Measurements from ENCODE around the gene SLC28A1.
"Not testable (repeated sequence)": the region's sequence is repeated elsewhere in the genome, so short reads cannot be mapped to it uniquely, and the experiment has no call there.

Gene SLC28A1

DNA sequence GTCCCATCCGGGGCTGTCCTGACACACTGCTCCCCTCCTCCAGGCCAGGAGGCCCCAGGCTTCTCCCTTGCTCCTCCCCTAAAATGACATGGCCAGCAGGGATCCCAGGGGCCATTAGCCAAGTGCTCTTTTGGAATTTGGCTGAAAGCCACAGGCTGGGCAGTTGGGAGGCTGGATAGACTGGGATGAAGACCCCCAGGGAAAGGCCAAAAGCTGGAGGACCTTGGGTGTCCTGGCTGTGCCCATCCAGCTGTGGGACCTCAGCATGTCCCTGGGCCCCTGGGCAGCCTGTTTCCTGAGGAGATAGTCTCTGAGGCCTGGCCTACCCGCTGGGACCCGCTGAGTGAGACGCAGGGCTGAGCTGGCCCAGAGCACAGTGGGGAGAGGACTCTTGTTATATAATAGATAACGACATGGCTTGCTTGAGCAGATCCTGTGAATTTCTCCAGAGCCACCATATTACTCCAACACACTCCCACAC lies 91.4 kb downstream of the SLC28A1 start:
- no peak for DNase-seq

DNA sequence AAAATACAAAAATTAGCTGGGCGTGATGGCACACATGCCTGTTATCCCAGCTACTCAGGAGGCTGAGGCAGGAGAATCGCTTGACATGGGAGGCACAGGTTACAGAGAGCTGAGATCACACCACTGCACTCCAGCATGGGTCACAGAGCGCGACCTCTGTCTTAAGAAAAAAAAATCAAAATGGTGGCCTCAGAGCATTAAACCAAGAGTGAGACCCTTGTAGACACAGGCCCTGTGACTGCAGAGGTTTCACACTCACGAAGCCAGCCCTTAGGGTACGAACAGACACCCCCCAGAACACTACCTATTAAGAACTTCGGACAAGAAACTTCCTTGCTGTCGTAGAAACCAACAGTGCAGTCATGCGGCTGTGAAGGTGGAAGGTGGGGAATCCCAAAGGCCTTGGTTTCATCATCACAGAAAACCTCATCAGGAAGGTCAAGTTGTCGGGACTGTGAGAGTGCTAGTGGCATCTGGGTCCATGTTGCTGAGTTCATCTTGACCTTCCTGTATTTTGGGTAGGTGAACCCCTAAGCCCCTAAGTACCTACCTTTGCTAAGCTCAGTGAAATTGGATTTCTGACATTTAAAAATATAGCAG lies 92.4 kb downstream of the SLC28A1 start:
- no peak for DNase-seq

DNA sequence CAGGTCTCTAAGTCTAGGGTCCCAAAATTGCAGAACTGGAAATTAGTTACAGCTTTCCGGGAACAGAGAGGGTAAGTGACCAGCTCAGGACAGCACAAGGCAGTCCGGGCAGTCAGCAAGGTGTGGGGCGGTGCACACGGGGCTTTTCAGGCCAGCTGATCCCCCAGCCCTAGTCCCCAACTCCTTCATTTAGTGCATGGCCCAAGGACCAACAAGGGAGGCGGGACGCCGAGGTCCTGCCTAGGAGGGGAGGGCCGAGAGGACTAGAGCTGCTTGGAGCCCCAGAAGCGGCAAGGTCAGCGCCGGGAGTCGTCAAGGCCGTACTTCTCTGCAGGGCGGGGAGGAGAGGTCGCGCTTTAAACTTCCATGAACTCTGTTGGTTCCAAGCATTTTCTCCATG lies 95.2 kb downstream of the SLC28A1 start:
- no peak for DNase-seq

DNA sequence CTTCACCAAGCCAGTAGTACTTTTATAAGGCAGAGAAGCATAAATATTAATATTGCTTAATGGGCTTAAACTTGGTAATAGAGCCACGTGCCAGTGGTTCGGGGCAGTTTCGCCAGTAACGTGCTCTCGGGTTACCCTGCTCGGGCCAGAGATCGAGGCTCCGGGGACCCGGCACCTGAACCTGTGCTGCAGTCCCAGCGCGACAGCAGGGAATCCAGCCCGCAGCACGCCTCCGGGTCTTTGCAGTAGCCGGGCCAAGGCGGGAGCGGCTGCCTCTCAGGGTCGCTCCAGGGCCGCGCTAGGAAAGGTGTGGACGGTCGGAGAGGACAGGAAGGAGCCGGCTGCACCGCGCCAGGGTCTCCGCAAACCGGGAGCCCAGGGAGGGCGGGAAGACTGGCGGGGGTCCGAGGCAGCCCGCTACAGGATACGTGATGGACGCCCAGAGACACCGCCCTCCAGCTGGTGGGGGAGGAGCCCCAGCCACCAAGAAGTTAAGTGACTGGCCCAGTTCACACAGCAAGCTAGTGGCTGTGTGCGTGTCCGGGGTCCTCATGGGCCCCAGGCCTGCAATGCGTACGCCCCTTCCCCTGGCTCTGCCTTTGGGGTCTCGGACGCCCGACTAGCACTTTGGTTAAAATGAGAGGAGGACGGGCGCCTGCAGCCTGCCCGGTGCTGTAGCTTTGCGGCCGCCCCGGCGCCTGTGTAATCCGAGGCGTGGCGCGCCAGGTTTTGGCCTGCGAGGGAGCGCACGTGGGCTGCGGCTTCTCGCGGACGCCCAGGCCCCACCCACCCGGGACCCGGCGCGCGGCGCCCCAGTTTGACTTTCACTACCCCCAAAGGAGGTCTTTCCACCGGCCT lies 96.0 kb downstream of the SLC28A1 start:
- DNase-seq: peak; percentile 85 to 95

DNA sequence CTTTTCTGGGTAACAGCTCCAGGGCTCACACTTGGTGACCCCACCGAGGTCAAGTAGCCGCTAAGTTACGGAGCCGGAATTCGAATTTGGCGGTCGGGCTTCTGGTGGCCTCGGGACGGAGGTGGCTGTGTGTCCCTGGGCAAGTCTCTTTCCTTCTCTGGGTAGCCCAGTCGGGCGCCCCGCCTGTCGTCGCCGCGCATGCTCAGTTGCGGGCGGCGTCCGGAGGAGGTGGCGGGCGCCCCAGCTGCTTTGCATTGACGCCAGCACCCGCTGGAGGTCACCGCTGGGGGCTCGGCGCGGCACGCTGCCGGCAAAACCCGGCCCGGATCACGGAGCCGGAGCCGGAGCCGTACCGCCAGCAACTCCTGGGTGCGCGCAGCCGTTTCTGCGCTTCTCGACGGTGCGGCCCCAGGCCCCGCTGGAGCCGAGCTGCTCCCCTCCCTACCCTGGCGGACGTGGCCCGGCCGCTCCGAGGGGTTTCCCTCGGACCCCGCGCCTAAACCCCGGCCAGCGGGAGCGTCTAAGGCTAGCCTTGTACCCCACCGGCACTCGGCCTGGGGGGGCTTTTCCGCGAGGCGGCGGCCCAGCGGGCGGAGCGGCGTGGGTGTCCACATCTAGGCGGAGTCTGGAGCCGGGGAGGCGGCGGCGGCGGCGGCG lies 96.7 kb downstream of the SLC28A1 start:
- peak; percentile 90 to 97 for DNase-seq

DNA sequence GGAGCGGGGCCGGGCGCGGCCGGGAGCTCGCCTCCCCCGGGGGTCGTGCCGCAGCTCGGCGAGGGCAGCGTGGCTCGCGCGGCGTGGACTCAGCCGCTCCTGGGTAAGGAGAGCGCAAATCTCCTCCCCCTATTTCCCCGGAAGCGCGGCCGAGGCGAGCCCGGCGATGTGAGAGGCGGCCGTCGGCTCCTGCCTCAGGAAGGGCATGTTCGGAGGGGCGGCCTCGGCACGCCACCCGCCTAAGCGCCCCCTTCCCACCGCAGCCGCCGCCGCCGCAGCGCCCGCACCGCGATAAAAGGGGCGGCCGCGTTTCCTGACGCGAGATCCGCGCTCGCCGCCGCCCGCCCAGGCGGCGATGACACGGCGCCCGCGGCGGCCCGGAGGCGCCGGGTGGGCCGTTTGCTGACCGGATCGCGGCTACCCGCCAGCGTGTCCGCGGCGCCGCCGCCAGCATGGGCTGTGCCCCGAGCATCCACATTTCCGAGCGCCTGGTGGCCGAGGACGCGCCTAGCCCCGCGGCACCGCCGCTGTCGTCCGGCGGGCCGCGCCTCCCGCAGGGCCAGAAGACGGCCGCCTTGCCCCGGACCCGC lies 97.3 kb downstream of the SLC28A1 start, which contains the start of gene PDE8A:
TSS of gene PDE8A (plus strand) at position 146 of the 590 bp plus-strand sequence. CDS start at position 453, 307 bp downstream.
- peak in 1 of 2 experiments; percentile 81 for DNase-seq

DNA sequence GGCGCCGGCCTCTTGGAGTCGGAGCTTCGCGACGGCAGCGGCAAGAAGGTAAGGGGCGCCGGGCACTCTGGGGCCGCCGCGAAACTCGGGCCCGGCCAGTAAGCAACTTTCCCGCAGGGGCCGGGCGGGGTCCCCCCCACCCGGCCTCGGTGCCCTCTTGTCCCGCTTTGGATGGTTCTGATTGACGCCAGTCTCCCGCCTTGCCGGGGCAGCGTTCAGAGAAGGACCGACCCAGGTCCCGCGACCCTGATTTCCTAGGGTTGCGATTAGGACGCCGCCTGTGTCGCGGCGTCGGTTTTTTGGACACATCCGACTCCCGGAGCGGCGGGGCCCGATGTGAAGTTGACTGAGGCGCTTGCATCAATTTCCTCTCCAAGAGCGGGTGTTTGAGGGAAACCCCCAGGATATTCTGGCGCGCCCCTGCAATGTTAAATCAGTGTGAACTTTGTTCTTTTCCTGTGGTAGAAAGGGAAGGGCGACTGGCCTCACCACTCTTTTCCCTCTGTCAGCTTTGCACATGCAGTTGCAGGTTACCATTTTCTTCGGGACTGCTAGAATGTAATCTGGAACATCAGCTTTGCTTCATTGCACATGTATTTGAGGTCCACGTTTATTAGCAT lies 97.9 kb downstream of the SLC28A1 start:
- DNase-seq: peak; percentile 23 to 74

DNA sequence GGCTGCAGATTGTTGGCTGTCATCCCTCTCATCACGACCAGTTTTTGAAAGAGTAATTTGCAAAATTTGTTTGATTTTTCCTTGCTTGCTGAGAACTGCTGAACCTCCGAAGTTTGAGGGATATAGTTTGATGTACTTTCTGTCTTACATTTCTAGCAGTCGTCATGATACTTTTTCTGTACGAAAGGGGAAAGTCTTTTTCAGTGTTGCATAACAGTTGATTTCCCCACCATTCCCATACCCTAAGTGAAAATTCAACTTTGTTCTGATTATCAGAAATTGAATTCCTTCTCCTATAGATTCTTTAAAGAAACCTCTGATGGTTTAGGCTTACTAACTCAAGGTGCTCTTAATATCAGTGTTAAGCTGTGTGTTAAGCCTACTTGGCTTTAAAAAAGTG lies 98.8 kb downstream of the SLC28A1 start:
- no peak for DNase-seq

DNA sequence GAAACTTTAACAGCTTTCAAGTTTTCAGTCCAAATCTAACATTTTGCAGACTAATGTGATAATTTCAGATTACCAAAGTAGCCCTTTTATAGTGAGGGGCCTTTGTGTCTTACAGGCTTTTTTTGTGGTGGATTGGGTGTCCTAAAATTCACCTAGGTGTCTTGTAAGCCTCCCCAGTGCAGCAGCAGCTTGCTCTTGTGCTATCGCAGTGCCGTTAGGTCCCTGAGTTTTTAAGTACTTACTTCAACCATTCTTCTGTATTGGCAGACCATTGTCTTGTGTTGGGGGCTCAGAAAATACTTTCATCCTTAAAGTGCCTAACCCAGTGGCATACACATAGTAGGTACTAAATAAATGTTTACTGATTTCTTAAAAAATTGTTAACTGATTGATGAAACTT lies 99.2 kb downstream of the SLC28A1 start:
- no peak for DNase-seq

DNA sequence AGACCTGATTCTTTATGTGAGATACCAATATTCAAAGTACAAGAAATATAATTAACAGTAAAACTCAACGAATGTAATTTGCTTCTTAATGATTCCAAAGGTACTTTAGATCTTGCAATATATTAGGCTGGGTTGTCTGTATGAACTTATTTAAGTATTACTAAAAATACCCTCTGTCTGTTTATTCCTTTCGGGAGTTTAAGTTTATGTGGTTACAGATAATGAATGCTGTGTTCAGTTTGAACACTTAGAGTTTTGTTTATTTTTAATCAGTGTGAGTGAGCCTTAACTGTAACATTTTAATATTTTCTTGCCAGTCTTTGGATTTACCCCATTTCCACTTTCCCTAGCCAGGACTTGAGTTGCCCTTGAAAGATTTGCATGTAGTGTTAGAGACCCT lies 100.7 kb downstream of the SLC28A1 start:
- DNase-seq: no peak

DNA sequence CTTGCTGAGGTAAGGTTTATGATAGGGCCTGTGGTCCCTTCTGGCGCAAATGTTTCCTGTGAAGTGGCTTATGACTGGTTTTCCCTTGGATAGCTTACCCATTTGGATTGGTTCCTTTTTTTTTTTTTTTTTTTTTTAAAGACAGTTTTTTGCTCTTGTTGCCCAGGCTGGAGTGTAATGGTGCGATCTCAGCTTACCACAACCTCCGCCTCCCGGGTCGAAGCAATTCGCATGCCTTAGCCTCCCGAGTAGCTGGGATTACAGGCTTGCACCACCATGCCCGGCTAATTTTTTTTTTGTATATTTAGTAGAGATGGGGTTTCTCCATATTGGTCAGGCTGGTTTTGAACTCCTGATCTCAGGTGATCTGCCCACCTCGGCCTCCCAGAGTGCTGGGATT lies 102.9 kb downstream of the SLC28A1 start:
- DNase-seq: not testable (repeated sequence)

DNA sequence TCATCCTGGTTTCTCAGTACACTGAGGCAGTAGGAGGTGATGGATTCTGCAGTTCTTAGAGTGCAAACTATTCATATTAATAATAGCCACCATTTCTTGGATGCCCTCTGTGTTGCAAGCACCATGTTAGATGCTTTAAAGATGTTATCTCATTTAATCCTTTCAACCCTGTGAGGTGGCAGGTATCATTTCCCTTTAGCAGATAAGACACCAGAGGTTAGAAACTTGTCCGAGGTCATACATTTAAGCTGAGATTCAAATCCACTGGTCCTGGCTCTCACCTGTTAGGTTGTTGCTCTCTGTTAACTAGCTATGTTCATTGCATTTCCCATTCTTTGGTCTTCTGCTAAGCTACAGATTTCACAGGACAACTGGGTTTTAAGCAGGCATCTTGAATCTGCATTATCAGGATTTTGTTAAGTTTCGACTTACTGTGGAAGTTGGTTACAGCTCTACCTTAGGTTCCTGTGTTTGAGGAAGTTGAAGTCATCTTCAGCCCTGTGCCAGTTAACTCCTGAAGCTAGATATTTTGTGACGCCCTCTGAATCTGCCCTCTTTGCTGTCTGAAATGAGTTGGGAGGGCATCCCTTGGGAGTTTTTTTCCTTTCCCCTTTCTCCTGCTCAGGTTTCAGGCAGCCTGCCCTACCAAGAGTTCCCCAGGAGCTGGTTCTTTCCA lies 103.6 kb downstream of the SLC28A1 start:
- no peak for DNase-seq

DNA sequence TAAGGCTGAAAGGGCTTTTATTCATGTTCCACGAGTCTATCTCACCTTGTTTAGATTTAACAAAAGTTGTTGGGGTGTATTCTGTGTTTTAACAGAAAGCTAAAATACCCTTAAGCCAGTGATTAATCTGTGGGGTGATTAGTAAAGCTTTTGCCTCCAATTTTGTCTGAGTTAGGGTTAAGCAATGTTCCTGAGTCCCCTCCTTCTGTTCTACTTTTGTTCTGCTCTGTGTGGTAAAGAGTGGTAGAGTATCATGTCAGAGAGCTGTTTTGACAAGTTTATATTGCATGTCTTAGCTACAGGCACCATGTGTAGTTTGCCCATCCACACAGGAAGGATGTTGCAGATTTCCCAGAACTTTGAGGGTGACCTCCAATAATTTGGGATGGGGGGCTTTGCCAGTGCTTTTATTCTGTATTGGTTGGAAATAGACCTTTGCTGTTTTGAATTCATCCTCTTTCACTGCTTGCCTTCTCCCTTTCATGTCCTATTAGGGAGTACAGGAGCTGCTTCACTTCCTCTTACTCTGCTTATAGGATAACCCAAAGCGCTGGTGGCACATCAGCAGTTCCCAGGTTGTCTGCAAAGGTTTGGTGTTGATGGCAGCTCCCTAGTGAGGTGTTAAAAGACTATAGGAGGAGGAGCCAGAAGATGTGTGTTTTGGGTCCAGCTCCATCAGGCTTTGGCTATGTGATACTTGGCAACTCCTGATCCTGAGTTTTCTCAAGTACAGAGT lies 104.6 kb downstream of the SLC28A1 start:
- no peak for DNase-seq

DNA sequence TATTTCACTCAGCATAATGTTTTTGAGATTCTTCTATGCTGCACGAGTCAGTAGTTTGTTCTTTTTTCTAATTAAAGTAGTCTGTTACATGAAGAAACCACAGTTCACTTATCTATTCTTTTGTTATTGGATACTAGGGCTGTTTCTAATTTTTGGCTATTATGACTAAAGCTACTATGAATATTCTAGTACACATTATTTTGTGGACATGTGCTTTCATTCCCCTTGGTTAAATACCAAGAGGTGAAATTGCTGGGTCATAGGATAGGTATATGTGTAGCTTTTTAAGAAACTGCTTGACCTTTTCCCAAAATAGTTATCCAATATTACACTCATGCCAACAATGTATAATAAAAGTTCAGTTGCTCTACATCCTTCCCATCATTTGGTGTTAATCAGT lies 106.0 kb downstream of the SLC28A1 start:
- no peak for DNase-seq

DNA sequence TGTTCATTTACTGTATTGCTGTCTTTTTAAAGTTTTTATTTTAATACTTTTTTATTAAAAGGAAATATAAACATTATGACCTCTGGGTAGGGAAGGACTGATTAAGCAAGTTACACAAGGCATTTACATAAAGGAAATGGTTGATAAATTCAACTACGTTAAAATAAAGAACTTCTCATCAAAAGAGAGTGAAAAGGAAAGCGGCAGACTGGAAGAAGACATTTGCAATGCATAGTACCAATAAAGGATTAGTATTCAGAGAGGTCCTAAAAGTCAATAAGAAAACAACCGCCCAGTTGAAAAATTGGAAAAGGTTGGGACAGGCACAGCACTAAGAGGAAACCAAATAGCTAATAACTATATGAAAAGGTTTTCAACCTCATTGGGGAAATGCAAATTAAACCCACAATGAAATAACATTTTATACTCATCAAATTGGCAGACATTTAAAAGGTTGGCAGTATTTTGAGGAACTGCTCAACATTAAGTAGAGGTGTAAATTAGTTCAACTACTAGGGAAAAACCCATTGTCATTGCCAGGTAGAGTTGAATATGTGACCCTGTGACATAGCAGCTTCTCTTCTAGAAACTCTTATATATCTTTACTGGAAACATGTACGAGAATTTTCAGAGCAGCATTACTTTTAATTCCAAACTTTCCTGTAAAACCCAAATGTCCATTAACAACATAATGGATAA lies 106.7 kb downstream of the SLC28A1 start:
- DNase-seq: no peak

DNA sequence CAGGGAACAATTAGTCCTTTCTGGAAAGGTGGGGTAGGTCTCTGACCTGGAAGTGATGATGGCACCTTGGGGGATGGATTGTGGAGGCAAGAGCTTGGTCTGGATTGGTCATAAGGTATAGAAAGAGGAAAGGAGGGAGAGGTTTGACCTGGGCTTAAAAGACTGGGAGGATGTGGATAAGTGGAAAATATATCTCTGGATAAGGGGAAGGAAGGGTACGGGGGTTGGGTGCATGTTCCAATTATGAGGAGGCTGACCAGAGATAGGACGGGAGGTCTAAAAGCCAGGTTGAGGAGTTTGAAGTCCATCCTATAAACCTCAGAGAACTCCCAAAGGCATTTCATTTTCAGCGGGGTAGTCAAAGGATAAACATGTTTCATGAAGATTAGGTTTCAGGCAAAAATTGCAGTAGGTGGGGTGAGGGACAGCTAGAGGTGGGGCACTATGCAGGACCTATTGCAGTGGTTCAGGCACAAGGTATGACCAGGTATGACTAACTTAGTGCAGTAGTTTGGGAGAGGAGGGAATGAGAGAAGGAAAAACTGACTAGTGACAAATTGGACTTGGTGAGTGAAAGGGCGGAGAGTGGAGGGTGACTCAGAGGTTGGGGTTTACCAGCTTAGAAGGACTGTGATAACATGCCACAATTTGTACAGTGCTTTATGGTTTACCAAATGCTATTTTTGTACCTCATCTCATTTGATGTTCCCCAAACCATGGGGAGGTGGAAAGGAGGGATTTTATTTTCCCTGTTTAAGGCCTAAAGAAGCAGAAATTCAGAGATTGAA lies 107.9 kb downstream of the SLC28A1 start:
- DNase-seq: no peak

All from NCI-H526 (cell line).